Breast epithelium (tissue), 3 donors: ENCODE measurements around the gene VAC14.
"Not testable (repeated sequence)": the region's sequence is repeated elsewhere in the genome, so short reads cannot be mapped to it uniquely, and the experiment has no call there.

Experiments
- CTCF ChIP-seq, 3 donors: fragments of 450-650 bp; IDR thresholded peaks; one replicate each; pipeline ENCODE4 v1.5.1; 2016 to 2017; ENCODE audit warnings: antibody characterized with exemption in 3 of 3, mild to moderate bottlenecking in 3 of 3, moderate library complexity in 3 of 3
- POLR2AphosphoS5 ChIP-seq, 3 donors: sonication (generic); formaldehyde crosslinking; IDR thresholded peaks; one replicate each; pipeline ENCODE4 v1.6.1; 2017; ENCODE audit warnings: antibody characterized with exemption in 3 of 3

- not testable (repeated sequence) for TF ChIP-seq POLR2AphosphoS5, CTCF (IDR thresholded peaks at IDR 0.05)
These were observed 17.1 kb upstream of the VAC14 start for GRCh38 chr16:70818088-70818487.
